ENCODE results near the gene MGP. TPM values are rescaled to one million over a fixed set of nuclear protein-coding genes. Genes with fewer than 3 reads are reported as not detected.
A peak's percentile ranks its signal among the peaks of the same experiment; 100 is the strongest.

Gene MGP
- not detected for polyA plus RNA-seq (2013, experiment 1 of 2)
- not detected for polyA plus RNA-seq (2013, experiment 2 of 2)

- Histone ChIP-seq H3K27me3 (ENCODE audit: insufficient read depth, low read length) (no peaks in the 10 kb centered on the region), H3K9ac (ENCODE audit: low read depth, low read length) (no peak within 1 kb of the TSS), H3K4me3 (ENCODE audit: low read length) (no peak within 1 kb of the TSS), H3K36me3 (ENCODE audit: insufficient read depth, low read length) (no peaks in the 10 kb centered on the region), H3K4me1 (ENCODE audit: insufficient read depth, low read length) (no peaks in the 10 kb centered on the region; the same call in 1 of the 2 replicates), H3K27ac (ENCODE audit: low read depth, low read length) (no peak within 1 kb of the TSS), H3K9me3 (ENCODE audit: insufficient read depth, low read depth, low read length) (no peaks in the 10 kb centered on the region)
- WGBS: 90% methylated on average over 5 of the region's 6 CpGs
Observed at GRCh38 chr12:14885718-14886221, at the start of gene MGP. MGP (minus strand) TSS chr12:14885854; CDS start chr12:14885791, 63 bp downstream.

- no peaks in the 10 kb centered on the region for H3K36me3 ChIP-seq (ENCODE audit: insufficient read depth, low read length)
- H3K27ac ChIP-seq (ENCODE audit: low read depth, low read length): no peak overlapping the region
- H3K9ac ChIP-seq (ENCODE audit: low read depth, low read length): no peak overlapping the region
- H3K4me3 ChIP-seq (ENCODE audit: low read length): no peak overlapping the region
- WGBS: 73% methylated on average over 3 of the region's 4 CpGs
- H3K9me3 ChIP-seq (ENCODE audit: insufficient read depth, low read depth, low read length): no peaks in the 10 kb centered on the region
- no peaks in the 10 kb centered on the region for H3K27me3 ChIP-seq (ENCODE audit: insufficient read depth, low read length)
- H3K4me1 ChIP-seq (ENCODE audit: insufficient read depth, low read length): no peaks in the 10 kb centered on the region
Observed at GRCh38 chr12:14935031-14935430, 49.4 kb upstream of the MGP start.

- 97% methylated on average over 2 of the region's 2 CpGs for WGBS
- no peak overlapping the region for H3K27ac ChIP-seq (ENCODE audit: low read depth, low read length)
- H3K4me3 ChIP-seq (ENCODE audit: low read length): no peak overlapping the region
- H3K36me3 ChIP-seq (ENCODE audit: insufficient read depth, low read length): no peaks in the 10 kb centered on the region
- H3K9ac ChIP-seq (ENCODE audit: low read depth, low read length): no peak overlapping the region
- H3K27me3 ChIP-seq (ENCODE audit: insufficient read depth, low read length): no peaks in the 10 kb centered on the region
- H3K9me3 ChIP-seq (ENCODE audit: insufficient read depth, low read depth, low read length): no peaks in the 10 kb centered on the region
- peaks cover 2% of the 10 kb centered on the region; the same call in 1 of the 2 replicates for H3K4me1 ChIP-seq (ENCODE audit: insufficient read depth, low read length)
Observed at GRCh38 chr12:14934511-14934910, 48.9 kb upstream of the MGP start.

- Histone ChIP-seq H3K27me3 (ENCODE audit: insufficient read depth, low read length) (no peaks in the 10 kb centered on the region), H3K36me3 (ENCODE audit: insufficient read depth, low read length) (no peaks in the 10 kb centered on the region), H3K27ac (ENCODE audit: low read depth, low read length) (no peak overlapping the region), H3K9ac (ENCODE audit: low read depth, low read length) (no peak overlapping the region), H3K4me1 (ENCODE audit: insufficient read depth, low read length) (peaks cover 15% of the 10 kb centered on the region; the same call in 1 of the 2 replicates), H3K9me3 (ENCODE audit: insufficient read depth, low read depth, low read length) (no peaks in the 10 kb centered on the region), H3K4me3 (ENCODE audit: low read length) (no peak overlapping the region)
- WGBS: 91% methylated on average over 6 of the region's 7 CpGs
Observed at GRCh38 chr12:14931791-14932560, 46.3 kb upstream of the MGP start.

DNA sequence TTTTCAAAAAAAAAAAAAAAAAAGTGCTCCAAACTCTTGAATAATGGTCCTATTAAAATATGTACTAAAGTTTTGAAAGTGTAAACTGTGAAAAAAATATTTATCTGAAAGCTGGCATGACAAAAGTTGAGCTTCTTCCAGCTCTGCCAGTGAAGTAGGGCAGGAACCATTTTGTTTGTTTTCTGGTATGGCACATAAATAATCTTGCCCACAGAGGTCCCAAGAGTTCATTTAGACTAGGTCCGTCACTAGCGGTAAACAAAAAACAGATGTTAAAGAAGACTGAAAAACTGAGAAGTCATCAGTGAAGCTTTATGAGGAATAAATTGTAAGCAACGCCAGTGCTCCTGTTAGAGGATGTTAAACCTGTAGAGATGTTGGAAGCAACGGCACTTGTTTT lies 45.7 kb upstream of the MGP start:
- no peaks in the 10 kb centered on the region for H3K27me3 ChIP-seq (ENCODE audit: insufficient read depth, low read length)
- H3K9ac ChIP-seq (ENCODE audit: low read depth, low read length): no peak overlapping the region
- no peaks in the 10 kb centered on the region for H3K9me3 ChIP-seq (ENCODE audit: insufficient read depth, low read depth, low read length)
- no peaks in the 10 kb centered on the region for H3K36me3 ChIP-seq (ENCODE audit: insufficient read depth, low read length)
- no peak overlapping the region for H3K27ac ChIP-seq (ENCODE audit: low read depth, low read length)
- H3K4me1 ChIP-seq (ENCODE audit: insufficient read depth, low read length): peaks cover 15% of the 10 kb centered on the region; the same call in 1 of the 2 replicates
- WGBS: 96% methylated on average over 4 of the region's 4 CpGs
- H3K4me3 ChIP-seq (ENCODE audit: low read length): no peak overlapping the region

DNA sequence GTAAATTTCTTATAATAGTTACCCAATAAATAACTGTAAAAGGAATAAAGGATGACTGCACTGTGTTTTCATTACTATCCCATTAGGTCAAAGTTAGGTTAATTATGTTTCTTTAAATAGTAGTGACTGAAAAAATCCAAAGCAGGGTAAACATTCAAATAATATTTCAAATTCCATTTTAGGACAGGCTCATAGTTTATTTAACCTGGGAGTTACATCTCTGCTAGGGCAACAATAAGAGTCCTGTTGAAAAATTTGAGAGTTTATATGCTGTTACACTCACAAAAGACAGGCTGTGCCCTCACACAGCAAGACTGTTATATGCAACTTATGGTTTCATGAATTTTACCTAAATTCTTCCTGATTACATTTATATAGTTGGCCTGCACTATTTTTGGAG lies 44.6 kb upstream of the MGP start:
- Histone ChIP-seq H3K36me3 (ENCODE audit: insufficient read depth, low read length) (no peaks in the 10 kb centered on the region), H3K9me3 (ENCODE audit: insufficient read depth, low read depth, low read length) (no peaks in the 10 kb centered on the region), H3K9ac (ENCODE audit: low read depth, low read length) (no peak overlapping the region), H3K4me1 (ENCODE audit: insufficient read depth, low read length) (peaks cover 15% of the 10 kb centered on the region; the same call in 1 of the 2 replicates), H3K4me3 (ENCODE audit: low read length) (no peak overlapping the region), H3K27ac (ENCODE audit: low read depth, low read length) (no peak overlapping the region), H3K27me3 (ENCODE audit: insufficient read depth, low read length) (no peaks in the 10 kb centered on the region)

- Histone ChIP-seq H3K4me1 (ENCODE audit: insufficient read depth, low read length) (peaks cover 15% of the 10 kb centered on the region; the same call in 1 of the 2 replicates), H3K36me3 (ENCODE audit: insufficient read depth, low read length) (no peaks in the 10 kb centered on the region), H3K27me3 (ENCODE audit: insufficient read depth, low read length) (no peaks in the 10 kb centered on the region), H3K4me3 (ENCODE audit: low read length) (peak overlapping the region; percentile 21; the same call in 1 of the 2 replicates), H3K27ac (ENCODE audit: low read depth, low read length) (no peak overlapping the region; the same call in 1 of the 2 replicates), H3K9ac (ENCODE audit: low read depth, low read length) (peak overlapping the region; percentile 51; the same call in 1 of the 2 replicates), H3K9me3 (ENCODE audit: insufficient read depth, low read depth, low read length) (no peaks in the 10 kb centered on the region)
- WGBS: 92% methylated on average over 4 of the region's 4 CpGs
Observed at GRCh38 chr12:14928931-14929330, 43.3 kb upstream of the MGP start.

DNA sequence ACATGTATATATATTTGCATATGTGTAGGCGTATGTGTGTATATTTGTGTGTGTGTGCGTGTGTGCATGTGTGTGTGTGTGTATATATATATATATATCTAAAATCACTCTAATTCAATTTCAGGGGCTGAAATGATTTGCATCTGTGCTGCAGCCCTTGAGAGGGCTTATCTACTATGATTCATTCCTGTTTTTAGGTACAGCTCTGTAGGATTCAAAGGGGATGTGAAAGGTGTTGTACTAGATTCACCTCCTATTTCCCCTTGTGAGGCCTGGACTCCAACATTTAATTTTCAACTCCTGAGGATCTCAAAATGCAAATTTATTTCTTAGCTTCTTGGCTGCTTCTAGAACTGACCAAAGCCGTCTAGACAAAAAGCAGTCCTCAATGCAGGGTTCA lies 41.6 kb upstream of the MGP start:
- 96% methylated on average over 1 of the region's 3 CpGs for WGBS

DNA sequence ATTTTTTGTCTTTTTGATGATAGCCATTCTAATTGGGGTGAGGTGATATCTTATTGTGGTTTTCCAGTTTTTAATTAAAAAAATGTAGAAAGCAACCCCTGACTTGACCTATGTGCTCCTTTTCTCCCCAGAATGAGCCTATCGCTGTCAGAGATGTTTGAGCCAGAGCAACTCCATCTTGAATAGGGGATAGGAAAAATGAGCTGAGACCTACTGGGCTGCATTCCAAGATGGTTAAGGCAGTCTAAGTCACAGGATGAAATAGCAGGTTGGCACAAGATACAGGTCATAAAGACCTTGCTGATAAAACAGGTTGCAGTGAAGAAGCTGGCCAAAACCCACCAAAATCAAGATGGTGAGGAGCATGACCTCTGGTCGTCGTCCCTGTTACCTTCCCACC lies 38.9 kb upstream of the MGP start:
- no peaks in the 10 kb centered on the region for H3K27me3 ChIP-seq (ENCODE audit: insufficient read depth, low read length)
- H3K9me3 ChIP-seq (ENCODE audit: insufficient read depth, low read depth, low read length): no peaks in the 10 kb centered on the region
- H3K9ac ChIP-seq (ENCODE audit: low read depth, low read length): no peak overlapping the region
- H3K27ac ChIP-seq (ENCODE audit: low read depth, low read length): no peak overlapping the region
- peaks cover 14% of the 10 kb centered on the region; the same call in 1 of the 2 replicates for H3K4me1 ChIP-seq (ENCODE audit: insufficient read depth, low read length)
- H3K4me3 ChIP-seq (ENCODE audit: low read length): no peak overlapping the region
- 93% methylated on average over 3 of the region's 3 CpGs for WGBS
- no peaks in the 10 kb centered on the region for H3K36me3 ChIP-seq (ENCODE audit: insufficient read depth, low read length)

More for the DNA sequence above, 41.6 kb upstream of the MGP start:
- Histone ChIP-seq H3K9ac (ENCODE audit: low read depth, low read length) (no peak overlapping the region), H3K27me3 (ENCODE audit: insufficient read depth, low read length) (no peaks in the 10 kb centered on the region), H3K4me3 (ENCODE audit: low read length) (no peak overlapping the region), H3K27ac (ENCODE audit: low read depth, low read length) (no peak overlapping the region), H3K4me1 (ENCODE audit: insufficient read depth, low read length) (peaks cover 15% of the 10 kb centered on the region; the same call in 1 of the 2 replicates), H3K36me3 (ENCODE audit: insufficient read depth, low read length) (no peaks in the 10 kb centered on the region), H3K9me3 (ENCODE audit: insufficient read depth, low read depth, low read length) (no peaks in the 10 kb centered on the region)

DNA sequence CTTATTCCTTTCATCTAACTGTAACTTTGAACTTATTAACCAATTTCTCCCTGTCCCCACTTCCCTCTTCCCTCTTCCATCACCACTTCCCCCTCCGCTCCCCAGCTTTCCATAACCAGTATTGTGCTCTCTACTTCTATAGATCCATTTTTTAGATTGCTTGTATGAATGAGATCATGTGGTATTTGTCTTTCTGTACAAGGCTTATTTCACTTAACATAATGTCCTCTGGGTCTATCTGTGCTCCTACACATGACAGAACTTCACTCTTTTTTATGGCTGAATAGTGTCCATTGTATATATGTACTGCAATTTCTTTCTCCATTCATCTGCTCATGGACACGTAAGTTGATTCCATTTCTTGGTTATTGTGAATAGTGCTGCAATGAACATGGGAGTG lies 38.3 kb upstream of the MGP start:
- Histone ChIP-seq H3K4me1 (ENCODE audit: insufficient read depth, low read length) (peaks cover 8% of the 10 kb centered on the region; the same call in 1 of the 2 replicates), H3K27me3 (ENCODE audit: insufficient read depth, low read length) (no peaks in the 10 kb centered on the region), H3K36me3 (ENCODE audit: insufficient read depth, low read length) (no peaks in the 10 kb centered on the region), H3K9me3 (ENCODE audit: insufficient read depth, low read depth, low read length) (no peaks in the 10 kb centered on the region), H3K4me3 (ENCODE audit: low read length) (no peak overlapping the region), H3K9ac (ENCODE audit: low read depth, low read length) (no peak overlapping the region), H3K27ac (ENCODE audit: low read depth, low read length) (no peak overlapping the region)
- 96% methylated on average over 2 of the region's 2 CpGs for WGBS

DNA sequence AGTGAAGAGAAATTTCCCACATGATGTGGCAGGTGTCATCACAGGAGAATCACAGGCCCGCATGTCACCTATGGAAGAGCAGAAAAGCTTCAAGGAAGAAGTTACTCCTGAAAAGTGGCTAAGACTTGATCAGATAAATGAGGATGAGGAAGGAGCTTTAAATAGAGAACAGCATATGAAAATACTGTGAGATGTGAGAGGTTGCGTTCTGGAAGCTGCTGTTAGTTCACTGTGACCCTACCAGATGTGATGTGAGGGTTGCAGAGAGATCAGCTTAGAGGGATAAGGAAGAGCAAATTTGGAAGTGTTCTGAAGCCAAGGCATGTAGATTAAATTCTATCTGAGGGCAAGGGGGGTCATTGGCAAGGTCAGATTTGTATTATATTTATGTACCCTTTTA lies 35.6 kb upstream of the MGP start:
- Histone ChIP-seq H3K4me3 (ENCODE audit: low read length) (no peak overlapping the region), H3K36me3 (ENCODE audit: insufficient read depth, low read length) (no peaks in the 10 kb centered on the region), H3K27ac (ENCODE audit: low read depth, low read length) (no peak overlapping the region), H3K9ac (ENCODE audit: low read depth, low read length) (no peak overlapping the region), H3K4me1 (ENCODE audit: insufficient read depth, low read length) (no peaks in the 10 kb centered on the region), H3K9me3 (ENCODE audit: insufficient read depth, low read depth, low read length) (no peaks in the 10 kb centered on the region), H3K27me3 (ENCODE audit: insufficient read depth, low read length) (no peaks in the 10 kb centered on the region)
- WGBS: 91% methylated on average over 2 of the region's 2 CpGs
